ENCODE results near the gene KRTAP5-9.

- TF ChIP-seq, protein P1, sequence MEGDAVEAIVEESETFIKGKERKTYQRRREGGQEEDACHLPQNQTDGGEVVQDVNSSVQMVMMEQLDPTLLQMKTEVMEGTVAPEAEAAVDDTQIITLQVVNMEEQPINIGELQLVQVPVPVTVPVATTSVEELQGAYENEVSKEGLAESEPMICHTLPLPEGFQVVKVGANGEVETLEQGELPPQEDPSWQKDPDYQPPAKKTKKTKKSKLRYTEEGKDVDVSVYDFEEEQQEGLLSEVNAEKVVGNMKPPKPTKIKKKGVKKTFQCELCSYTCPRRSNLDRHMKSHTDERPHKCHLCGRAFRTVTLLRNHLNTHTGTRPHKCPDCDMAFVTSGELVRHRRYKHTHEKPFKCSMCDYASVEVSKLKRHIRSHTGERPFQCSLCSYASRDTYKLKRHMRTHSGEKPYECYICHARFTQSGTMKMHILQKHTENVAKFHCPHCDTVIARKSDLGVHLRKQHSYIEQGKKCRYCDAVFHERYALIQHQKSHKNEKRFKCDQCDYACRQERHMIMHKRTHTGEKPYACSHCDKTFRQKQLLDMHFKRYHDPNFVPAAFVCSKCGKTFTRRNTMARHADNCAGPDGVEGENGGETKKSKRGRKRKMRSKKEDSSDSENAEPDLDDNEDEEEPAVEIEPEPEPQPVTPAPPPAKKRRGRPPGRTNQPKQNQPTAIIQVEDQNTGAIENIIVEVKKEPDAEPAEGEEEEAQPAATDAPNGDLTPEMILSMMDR (IDR thresholded peaks at IDR 0.05): no peak
- no peak for TF ChIP-seq POLR2A (IDR thresholded peaks at IDR 0.05)
Measured at GRCh38 chr11:71499125-71499524, 49.1 kb upstream of the KRTAP5-9 start.

Data from lower leg skin (tissue), 3 donors.